MV-4-11 (cell line): ENCODE results near the gene BCKDHA.
A peak's percentile ranks its signal among the peaks of the same experiment; 100 is the strongest.

ENCODE experiments used
- DNase-seq: peaks from one replicate; lab custom pipeline; 2025; lab: John Stamatoyannopoulos, UW

BCKDHA gene

DNA sequence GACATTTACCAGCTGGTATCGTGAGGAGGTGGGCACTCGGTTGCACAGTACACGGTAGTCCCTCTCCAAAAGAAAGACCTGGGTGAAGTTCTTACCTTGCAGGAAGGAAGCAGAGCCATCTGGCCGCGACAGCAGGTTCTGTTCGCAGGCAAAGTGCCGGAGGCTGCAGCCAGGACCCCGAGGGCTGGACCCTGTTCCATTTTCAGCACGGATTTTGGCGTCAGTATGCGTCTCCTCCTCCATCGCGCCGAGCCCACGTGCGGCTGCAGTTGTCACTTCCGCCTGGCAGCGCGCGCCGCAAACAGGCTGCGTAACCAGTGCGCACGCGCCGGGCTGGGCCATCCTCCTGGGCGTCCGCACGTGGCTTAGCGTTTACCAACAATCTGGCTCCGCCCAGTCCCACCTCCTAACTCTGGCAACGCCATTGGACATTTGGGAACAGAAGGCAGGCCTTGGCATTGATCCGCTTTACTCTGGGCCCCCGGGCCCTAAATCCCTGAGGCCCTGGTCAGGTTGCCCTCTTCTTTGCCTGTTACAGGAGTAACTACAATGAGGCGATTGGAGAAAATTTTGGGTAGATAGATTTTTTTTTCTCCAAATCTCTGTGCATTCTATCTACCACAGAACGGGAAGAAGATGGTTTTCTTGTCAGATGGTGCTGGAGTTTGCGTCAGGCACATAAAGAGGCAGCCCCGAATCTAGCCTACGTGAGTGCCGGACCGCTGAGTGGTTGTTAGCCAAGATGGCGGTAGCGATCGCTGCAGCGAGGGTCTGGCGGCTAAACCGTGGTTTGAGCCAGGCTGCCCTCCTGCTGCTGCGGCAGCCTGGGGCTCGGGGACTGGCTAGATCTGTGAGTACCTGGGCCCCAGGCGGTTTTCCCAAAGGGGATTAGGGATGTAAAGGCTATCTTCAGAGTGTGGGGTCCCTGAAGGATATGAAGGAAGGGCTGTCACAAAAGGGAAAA, at the start of gene BCKDHA, which contains the start of gene EXOSC5:
Gene BCKDHA (plus strand): TSS at position 733 of the 964 bp plus-strand sequence. CDS start 10 bp downstream, at position 743.
Gene EXOSC5 (minus strand): TSS at position 274 of the 964 bp plus-strand sequence. CDS start 31 bp downstream, at position 243.
- peak; percentile 100 for DNase-seq

DNA sequence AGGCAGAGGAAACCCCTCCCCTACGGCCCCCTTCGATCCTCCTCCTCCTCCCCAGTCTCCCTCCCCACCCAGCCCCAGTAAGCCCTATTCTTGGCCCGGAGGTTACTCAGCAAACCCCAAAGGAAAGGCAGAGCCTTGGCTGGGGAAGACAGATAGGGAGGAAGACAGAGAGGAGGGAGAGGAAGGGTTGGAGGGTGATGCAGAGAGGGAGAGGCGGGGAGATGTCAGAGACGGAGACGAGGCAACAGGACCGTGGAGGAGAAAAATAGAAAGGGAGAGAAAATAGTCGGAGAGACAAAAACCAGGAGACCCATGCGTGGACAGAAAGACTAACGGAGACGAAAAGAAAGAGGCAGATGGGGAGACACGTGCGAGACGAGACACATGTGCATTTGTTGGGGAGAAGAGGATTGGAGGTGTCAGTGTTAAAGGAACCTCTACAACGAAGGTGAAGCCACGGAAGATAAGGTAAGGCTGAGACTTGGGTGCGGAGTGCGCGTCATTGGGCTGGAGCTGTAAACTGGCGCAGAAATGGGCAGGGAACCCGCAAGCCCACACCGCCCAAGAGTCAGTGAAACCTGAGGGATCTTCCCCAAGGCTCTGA, 46.8 kb upstream of the BCKDHA start:
- DNase-seq: peak; percentile 27

DNA sequence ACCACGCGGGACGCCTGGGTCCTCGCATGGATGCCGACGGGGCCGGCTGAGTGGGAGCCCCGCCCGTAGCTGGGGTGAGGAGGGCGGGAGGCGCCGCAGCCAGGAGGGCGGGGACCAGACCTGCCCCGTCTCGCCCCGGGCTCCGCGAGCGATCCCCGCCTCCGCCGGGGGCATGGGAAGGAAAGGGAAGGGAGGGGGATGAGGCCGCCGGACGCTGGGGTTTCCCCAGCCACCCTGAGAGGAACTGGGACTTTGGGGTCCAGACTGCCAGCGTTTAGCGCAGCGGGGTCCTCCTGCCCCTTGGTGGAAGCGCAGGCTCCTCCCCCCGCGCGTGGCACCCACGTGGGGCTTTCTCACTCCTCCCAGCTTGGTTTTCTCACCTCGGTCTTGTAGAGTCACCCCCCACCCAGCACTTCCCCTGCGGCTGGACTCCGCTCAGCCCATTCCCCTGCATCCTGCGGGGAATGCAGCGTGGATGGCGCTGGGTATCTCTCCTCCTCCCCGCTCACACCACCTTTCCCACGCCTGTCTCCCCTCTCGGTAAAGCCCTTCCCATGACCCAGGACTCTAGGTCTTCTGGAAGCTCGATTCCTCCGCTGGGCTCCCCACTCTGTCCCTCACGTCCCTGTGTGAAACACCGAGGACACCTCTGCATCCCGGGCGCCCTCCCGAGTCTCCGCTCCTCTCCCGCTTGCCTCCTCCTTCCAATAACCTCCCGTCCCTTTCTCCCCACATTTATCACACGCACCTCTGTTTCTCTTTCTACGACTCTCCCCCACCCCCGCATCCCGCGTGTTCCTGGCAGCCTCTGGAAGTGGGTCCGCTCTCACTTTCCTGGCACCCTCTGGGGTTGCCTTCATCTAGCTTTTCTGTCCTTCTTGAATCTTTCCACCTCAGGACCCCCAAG, 46.0 kb upstream of the BCKDHA start:
- peak; percentile 79 for DNase-seq

DNA sequence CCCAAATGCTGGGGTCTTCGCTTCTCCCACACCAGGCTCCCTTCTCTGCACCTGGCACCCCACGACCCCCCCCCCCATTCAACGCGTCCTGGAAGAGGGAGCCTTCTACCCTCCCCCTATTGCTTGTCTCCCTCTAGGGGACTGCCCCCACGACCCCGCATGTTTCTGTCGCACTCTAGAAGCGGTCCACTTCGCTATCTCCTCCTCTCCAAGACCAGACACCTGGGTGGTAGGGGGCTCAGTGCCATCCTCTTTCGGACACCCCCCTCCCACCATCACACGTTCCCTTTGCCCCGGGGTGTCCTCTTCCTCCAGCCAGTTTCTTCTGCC, 45.4 kb upstream of the BCKDHA start:
- DNase-seq: no peak

DNA sequence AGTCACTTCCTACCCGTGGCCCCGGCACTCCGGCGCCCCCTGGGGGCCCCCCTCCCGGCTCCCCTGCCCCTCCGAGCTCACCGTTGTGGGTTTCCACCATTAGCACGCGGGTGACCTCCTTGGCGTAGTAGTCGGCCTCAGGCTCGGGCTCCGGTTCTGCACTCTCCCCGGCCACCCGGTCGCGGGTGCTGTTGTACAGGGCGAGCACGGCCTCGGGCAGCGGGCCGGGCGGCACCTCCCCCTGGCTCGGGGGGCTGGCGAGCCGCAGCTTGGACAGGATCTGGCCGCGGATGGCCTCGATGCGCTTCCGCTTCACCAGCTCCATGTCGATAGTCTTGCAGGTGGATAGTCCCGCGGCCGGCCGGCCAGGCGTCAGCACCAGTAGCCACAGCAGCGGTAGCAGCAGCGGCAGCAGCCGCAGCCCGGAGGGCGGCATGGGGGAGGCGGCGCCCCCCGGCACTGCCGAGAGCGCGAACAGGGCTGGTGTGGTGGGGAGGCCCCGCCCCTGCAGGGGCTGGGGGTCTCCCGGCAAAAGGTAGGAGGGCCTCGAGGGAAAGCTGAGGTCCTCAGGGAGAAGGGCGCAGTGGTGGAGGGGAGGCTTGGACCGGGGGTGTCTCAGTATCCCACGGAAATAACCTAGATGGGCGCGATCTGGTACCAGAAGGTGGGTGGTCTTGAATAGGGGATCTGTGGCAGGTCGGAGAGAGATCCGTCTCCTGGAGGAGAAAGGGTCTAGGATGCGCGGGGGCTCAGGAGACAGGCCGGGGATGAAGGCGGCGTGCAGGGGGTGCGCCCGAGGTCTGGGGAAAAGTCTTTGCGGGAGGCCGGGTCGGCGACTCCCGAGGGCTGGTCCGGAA, 44.8 kb upstream of the BCKDHA start:
- peak; percentile 65 for DNase-seq

DNA sequence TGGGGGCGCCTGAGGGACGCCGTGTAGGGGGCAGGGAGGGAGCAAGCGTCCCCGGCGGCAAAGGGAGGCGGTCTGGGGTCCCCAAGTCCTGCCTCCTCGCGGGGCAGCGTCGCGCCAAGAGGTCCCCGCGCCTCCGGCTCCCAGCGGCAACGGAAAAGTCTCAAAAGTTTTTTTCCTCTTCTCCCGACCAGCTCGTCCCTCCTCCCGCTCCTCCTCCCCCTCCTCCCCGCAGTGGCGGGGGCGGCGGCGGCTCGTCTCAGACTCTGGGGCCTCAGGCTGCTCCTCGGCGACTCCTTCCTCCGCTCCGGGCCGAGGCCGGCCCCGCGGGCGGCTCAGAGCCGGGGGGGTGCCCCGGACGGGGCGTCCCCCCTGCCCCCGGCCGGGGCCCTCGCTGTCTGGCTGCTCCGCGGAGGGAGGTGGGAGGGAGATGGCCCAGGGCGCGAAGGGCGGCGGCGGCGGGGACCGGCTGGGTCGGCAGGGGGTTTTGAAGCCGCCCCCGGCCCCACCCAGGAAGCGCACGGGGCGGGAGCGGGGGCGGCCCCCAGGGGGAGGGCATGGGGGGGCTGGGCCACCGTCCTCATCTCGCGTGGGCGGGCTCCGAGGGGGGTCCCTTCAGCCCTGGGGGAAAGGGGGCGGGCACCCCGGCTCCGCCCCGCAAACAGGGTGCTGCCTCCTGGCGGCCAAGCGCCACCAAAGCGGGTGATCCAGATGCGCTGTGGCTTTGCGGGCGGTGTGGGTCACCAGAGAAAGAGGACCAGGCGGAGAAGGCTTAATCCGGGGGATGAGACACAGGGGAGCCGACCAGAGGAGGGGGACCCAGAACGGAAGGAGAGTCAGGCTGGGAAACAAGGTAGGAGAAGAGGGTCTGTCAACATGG, 43.9 kb upstream of the BCKDHA start, which contains the start of gene TGFB1:
Gene TGFB1 (minus strand): TSS at position 457 of the 877 bp plus-strand sequence. CDS start 878 bp downstream, outside the sequence.
- DNase-seq: peak; percentile 91

GRCh38 chr19:41354343-41354953, 43.2 kb upstream of the BCKDHA start:
- DNase-seq: no peak

DNA sequence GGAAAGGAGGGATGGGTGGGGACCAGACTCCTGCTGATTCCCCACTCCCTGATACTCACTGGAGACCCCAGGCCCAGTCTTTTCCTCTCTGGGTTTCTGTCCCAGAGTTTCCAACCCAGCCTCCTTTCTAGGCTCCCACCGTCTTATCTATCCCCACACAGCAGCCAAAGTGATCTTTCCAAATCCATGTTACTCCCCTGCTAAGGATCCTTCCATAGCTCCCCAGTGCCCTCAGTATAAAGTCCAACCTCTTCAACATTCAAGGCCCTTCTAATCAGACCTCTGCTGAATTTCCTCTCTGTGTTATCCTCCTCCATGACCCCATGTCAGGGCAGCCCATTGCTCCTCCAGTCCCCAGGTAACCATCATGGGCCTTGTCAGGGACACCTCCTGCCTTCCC, 42.6 kb upstream of the BCKDHA start:
- no peak for DNase-seq

DNA sequence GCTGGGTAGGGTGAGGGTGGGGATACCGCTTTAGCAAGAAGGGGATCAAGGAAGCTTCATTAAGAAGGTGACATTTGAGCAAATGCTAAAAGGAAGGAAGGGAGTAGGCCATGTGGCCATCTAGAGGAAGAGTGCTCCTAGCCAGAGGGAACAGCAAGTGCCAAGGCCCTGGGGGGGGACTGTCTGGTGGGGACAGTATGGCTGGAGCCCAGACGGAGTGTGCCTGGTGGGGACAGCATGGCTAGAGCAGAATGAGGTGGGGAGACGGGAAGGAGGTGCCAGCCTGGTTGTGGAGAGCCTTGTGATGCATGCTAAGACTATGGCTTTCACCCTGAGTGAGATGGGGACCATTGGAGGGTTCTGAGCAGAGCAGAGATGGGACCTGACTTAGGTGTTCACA, 41.8 kb upstream of the BCKDHA start:
- peak; percentile 18 for DNase-seq

GRCh38 chr19:41356984-41357739, 40.5 kb upstream of the BCKDHA start:
- peak; percentile 71 for DNase-seq

DNA sequence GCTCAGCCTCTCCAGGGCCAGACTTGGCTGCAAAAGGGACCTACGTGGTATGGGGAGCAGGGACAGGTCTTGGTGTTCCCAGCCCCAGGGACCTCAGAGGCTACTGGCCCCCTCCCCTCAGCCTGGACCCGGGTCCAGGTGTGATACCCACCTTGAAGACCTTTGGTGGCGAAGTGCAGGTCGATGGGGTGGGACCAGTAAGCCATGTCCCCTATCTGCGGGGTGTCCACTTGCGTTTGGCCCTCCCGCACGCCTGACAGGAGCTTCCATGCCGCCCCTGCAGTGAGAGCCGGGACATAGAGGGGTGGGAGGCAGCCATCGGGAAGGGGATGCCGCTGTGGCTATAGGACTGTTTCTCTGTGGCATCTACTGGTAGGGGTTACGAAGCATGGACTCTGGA, 39.9 kb upstream of the BCKDHA start:
- no peak for DNase-seq

- DNase-seq: no peak
These were observed 37.9 kb upstream of the BCKDHA start for GRCh38 chr19:41359741-41360140.

DNA sequence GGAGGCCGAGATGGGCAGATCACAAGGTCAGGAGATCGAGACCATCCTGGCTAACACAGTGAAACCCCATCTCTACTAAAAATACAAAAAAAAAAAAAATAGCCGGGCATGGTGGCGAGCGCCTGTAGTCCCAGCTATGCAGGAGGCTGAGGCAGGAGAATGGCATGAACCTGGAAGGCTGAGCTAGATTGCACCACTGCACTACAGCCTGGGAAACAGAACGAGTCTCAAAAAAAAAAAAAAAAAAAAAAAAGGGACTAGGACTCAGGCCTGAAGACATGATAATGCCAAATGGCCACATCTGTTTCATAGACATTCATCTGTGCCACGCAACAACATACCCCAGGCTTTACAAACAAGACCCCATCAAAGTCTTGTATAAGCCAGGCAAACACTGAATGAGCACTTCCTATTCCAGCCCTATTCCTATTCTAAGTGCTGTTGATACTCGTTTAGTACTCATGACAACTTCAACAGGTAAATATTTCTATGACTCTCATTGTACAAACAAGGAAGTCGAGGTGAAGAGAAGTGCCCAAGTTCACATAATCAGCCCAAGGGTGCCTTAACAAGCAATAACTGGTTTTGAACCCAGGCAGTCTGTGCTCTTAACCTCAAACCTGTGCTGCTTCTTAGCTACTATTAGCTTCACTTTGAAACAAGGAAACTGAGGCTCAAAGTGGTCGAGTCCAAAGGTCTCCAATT, 35.3 kb upstream of the BCKDHA start:
- no peak for DNase-seq

DNA sequence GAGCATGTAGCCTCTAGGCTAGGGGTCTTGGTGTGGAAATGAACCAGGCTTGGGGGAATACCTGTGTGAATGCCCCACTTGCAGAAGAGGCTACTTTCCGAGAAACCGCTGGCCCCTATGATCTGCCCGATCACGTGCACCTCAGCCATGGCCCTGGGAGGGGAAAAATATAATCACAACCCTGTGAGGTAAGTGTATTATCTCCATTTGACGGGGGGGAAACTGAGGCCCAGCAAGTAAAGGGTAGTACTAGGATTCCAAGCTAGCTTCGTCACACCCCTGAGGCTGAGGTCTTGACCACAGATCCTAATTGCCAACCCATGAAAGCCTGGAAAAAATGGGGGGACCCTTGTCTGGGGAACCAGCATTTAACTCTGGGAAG, 34.3 kb upstream of the BCKDHA start:
- DNase-seq: no peak

DNA sequence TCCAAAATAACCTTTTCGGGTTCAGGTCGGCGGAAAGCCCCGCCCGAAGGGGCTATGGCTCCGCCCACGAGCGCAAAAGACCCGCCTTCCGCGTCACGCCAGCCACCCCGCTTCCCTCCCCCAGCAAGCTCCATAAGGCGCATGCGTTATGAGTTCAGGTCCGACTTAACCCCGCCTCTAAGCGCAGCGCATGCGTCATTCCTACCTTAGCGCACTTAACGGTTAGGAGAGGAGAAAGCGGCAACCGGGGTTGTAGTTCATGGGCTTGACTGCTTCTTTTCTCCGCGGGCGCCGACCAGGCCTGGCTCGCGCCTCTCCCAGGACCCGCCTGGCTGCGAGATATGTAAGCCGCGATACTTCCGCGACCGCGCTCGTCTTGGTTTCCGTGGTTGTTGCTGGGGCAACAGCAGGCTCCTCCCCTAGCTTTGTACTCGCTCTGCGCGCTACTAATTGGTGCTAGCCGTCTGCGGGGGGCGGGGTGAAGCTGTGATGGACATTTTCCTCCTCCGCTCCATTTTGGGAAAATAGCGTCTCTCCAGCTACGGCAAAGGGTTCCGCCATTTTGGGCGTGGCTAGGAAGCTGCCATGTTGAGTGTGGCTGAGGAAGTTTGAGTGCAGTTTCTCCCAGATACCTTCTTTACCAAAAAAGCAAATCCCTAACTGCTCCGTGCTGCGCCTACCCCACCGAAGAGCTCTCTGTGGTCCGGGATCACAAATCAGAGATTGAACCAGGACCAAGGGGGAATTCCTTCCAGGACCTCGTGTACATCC, 33.7 kb upstream of the BCKDHA start, which contains the start of gene B9D2:
Gene B9D2 (minus strand): TSS at position 397 of the 771 bp plus-strand sequence. CDS start 630 bp downstream, outside the sequence.
- DNase-seq: peak; percentile 99

- DNase-seq: peak; percentile 94
These were observed 32.9 kb upstream of the BCKDHA start for GRCh38 chr19:41364524-41365391.
